ENCODE data around the gene GNAI3. TPM values are rescaled to one million over a fixed set of nuclear protein-coding genes. Genes with fewer than 3 reads are reported as not detected.
A peak's percentile ranks its signal among the peaks of the same experiment; 100 is the strongest.

GNAI3 gene
- total RNA-seq, 1 experiment from 2014 or later = 12.8 TPM

DNA sequence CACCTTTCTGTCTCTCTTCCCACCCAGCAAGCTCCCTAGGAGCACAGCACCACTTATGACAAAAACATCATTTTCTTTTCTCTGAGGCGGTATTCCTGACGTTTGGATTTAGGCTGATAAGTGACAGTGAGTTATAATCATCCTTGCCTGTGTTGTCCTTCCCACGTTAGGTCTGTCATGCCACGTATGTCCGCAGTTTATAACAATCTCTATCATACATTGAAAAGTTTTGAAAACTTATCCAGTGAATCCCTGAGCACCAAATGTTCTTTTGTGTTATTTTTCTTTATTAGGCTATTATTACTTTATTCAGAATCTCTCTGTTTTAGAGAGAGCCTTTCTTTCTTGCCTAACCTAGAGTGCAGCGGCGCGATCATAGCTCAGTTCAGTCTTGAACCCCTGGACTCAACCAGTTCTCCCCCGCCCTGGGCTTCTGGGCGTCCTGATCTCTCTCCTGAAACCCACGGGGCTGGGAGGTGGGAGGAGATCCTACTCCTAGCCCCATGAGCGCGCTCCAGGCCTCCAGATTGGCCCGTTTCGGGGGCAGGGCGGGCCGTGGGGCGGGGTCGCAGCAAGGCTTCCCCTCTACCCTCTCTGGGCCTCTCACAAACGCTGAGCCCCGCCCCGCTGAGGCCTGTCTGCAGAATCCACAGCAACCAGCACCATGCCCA, 119.2 kb downstream of the GNAI3 start, which contains the start of gene GSTM2:
GSTM2 (plus strand) TSS at position 606 of the 671 bp plus-strand sequence; CDS start at position 665, 59 bp downstream.
- POLR2A ChIA-PET (ENCODE audit: low non-redundant PET) = no interaction called here
- Histone ChIP-seq H3K4me3 (ENCODE audit: low read depth, low read length, poor library complexity, severe bottlenecking) (peak within 1 kb of the TSS; percentile 57), H3K27ac (ENCODE audit: low read depth, low read length, poor library complexity, severe bottlenecking) (peak within 1 kb of the TSS; percentile 11), H3K4me1 (ENCODE audit: insufficient read depth, low read length, poor library complexity, severe bottlenecking) (peaks cover 12% of the 10 kb centered on the region), H3K36me3 (ENCODE audit: insufficient read depth, low read length, poor library complexity, severe bottlenecking) (no peaks in the 10 kb centered on the region), H3K9me3 (ENCODE audit: low read depth, low read length, poor library complexity, severe bottlenecking) (no peaks in the 10 kb centered on the region), H3K27me3 (replicated peaks; ENCODE audit: insufficient read depth, low read depth, low read length, poor library complexity) (no peaks in the 10 kb centered on the region)
- no TSS peak for BruUV-seq (replicated peaks)
- TF ChIP-seq, protein P1, sequence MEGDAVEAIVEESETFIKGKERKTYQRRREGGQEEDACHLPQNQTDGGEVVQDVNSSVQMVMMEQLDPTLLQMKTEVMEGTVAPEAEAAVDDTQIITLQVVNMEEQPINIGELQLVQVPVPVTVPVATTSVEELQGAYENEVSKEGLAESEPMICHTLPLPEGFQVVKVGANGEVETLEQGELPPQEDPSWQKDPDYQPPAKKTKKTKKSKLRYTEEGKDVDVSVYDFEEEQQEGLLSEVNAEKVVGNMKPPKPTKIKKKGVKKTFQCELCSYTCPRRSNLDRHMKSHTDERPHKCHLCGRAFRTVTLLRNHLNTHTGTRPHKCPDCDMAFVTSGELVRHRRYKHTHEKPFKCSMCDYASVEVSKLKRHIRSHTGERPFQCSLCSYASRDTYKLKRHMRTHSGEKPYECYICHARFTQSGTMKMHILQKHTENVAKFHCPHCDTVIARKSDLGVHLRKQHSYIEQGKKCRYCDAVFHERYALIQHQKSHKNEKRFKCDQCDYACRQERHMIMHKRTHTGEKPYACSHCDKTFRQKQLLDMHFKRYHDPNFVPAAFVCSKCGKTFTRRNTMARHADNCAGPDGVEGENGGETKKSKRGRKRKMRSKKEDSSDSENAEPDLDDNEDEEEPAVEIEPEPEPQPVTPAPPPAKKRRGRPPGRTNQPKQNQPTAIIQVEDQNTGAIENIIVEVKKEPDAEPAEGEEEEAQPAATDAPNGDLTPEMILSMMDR (conservative IDR thresholded peaks at IDR 0.05; ENCODE audit: low read depth, low read length) = no peak
- TF ChIP-seq EZH2 (IDR thresholded peaks at IDR 0.05; ENCODE audit: borderline replicate concordance, low read depth, low read length, poor library complexity, severe bottlenecking) = no peak
- DNase-seq (ENCODE audit: low spot score) = peak; percentile 96
- CTCF ChIA-PET = interaction anchor here (0.6 kb wide), 2 partner anchors 24 to 37 kb away, joined by 3 to 4 read pairs; no protein-coding TSS in a partner anchor
- intact Hi-C loops (cut with micrococcal nuclease; ENCODE audit: unreplicated experiment) = no loop called here

Other genes starting within 250 kb of the GNAI3 start
- gene MYBPHL, start 241.6 kb upstream of the GNAI3 start, total RNA-seq (2021) = not detected in 2 replicates
- 52.4 and 56.5 TPM in 2 replicates for gene SORT1, start 150.7 kb upstream of the GNAI3 start, total RNA-seq (2021)
- 189 and 201 TPM in 2 replicates for gene PSMA5, start 122.2 kb upstream of the GNAI3 start, total RNA-seq (2021)
- 0.09 and 0.13 TPM in 2 replicates for gene SYPL2, start 82.1 kb upstream of the GNAI3 start, total RNA-seq (2021)
- gene ATXN7L2, start 64.7 kb upstream of the GNAI3 start, total RNA-seq (2021) = 11.0 and 16.3 TPM in 2 replicates
- gene CYB561D1, start 54.5 kb upstream of the GNAI3 start, total RNA-seq (2021) = 5.7 and 7.3 TPM in 2 replicates
- gene AMIGO1, start 38.9 kb upstream of the GNAI3 start, total RNA-seq (2021) = 1.8 and 2.3 TPM in 2 replicates
- gene GPR61, start 8.7 kb upstream of the GNAI3 start, total RNA-seq (2021) = not detected in 2 replicates
- not detected in 2 replicates for gene GNAT2, start 71.0 kb downstream of the GNAI3 start, total RNA-seq (2021)
- 119 and 132 TPM in 2 replicates for gene AMPD2, start 71.2 kb downstream of the GNAI3 start, total RNA-seq (2021)
- gene GSTM4, start 107.5 kb downstream of the GNAI3 start, total RNA-seq (2021) = 173 and 188 TPM in 2 replicates
- gene GSTM2, start 119.4 kb downstream of the GNAI3 start, total RNA-seq (2021) = 47.3 and 62.2 TPM in 2 replicates
- gene GSTM1, start 139.2 kb downstream of the GNAI3 start, total RNA-seq (2021) = 166 TPM in 2 replicates
- 0.13 and 0.43 TPM in 2 replicates for gene GSTM5, start 163.6 kb downstream of the GNAI3 start, total RNA-seq (2021)
- 72.2 and 73.4 TPM in 2 replicates for gene GSTM3, start 192.4 kb downstream of the GNAI3 start, total RNA-seq (2021)
- not detected in 2 replicates for gene EPS8L3, start 215.3 kb downstream of the GNAI3 start, total RNA-seq (2021)